ENCODE results near the gene NR2C1.

Gene NR2C1

GRCh38 chr12:95070378-95070777 lies 3.0 kb downstream of the NR2C1 start:
- ChIA-PET CTCF (interaction anchor here (1.3 kb wide), 1 partner anchor 26 kb away, joined by 3 read pairs; no protein-coding TSS in a partner anchor), POLR2A (no interaction called here)
- DNase-seq (ENCODE audit: extremely low spot score), result no peak
- no peak for TF ChIP-seq CTCF (IDR thresholded peaks at IDR 0.05; ENCODE audit: control extremely low read depth, extremely low read depth, low read depth, missing control alignments)

- DNase-seq (ENCODE audit: extremely low spot score), result no peak
- ChIA-PET POLR2A (no interaction called here), CTCF (no interaction called here)
- no peak for TF ChIP-seq CTCF (IDR thresholded peaks at IDR 0.05; ENCODE audit: control extremely low read depth, extremely low read depth, low read depth, missing control alignments)
Measured at GRCh38 chr12:95066091-95066855, 7.1 kb downstream of the NR2C1 start.

- DNase-seq (ENCODE audit: extremely low spot score), result no peak
- TF ChIP-seq CTCF (IDR thresholded peaks at IDR 0.05; ENCODE audit: control extremely low read depth, extremely low read depth, low read depth, missing control alignments), result no peak
- CTCF ChIA-PET, result interaction anchor here (1.5 kb wide), 1 partner anchor 12 kb away, joined by 5 read pairs; the partner anchor contains the start of gene NR2C1
- POLR2A ChIA-PET, result no interaction called here
Measured at GRCh38 chr12:95060951-95061350, 12.5 kb downstream of the NR2C1 start.

GRCh38 chr12:95059984-95060383 lies 13.4 kb downstream of the NR2C1 start:
- CTCF ChIA-PET, result interaction anchor here (0.8 to 1.5 kb wide), 2 partner anchors 13 kb away, joined by 3 to 5 read pairs; partner anchors contain the start of gene NR2C1
- DNase-seq (ENCODE audit: extremely low spot score), result no peak
- POLR2A ChIA-PET, result interaction anchor here (0.6 kb wide), 1 partner anchor 128 kb away, joined by 3 read pairs; no protein-coding TSS in a partner anchor
- no peak for TF ChIP-seq CTCF (IDR thresholded peaks at IDR 0.05; ENCODE audit: control extremely low read depth, extremely low read depth, low read depth, missing control alignments)

GRCh38 chr12:95057424-95057823 lies 16.0 kb downstream of the NR2C1 start:
- CTCF ChIA-PET, result interaction anchor here (0.8 to 2.0 kb wide), 2 partner anchors 15 to 17 kb away, joined by 3 to 11 read pairs; partner anchors contain the start of gene NR2C1
- TF ChIP-seq CTCF (IDR thresholded peaks at IDR 0.05; ENCODE audit: control extremely low read depth, extremely low read depth, low read depth, missing control alignments), result no peak
- DNase-seq (ENCODE audit: extremely low spot score), result no peak
- POLR2A ChIA-PET, result interaction anchor here (0.5 kb wide), 1 partner anchor 29 kb away, joined by 3 read pairs; no protein-coding TSS in a partner anchor

GRCh38 chr12:95055057-95055456 lies 18.4 kb downstream of the NR2C1 start:
- ChIA-PET POLR2A (no interaction called here), CTCF (interaction anchor here (0.9 kb wide), 1 partner anchor 19 kb away, joined by 3 read pairs; no protein-coding TSS in a partner anchor)
- TF ChIP-seq CTCF (IDR thresholded peaks at IDR 0.05; ENCODE audit: control extremely low read depth, extremely low read depth, low read depth, missing control alignments), result no peak
- DNase-seq (ENCODE audit: extremely low spot score), result no peak
